Dermis blood vessel endothelial cell (primary cell): ENCODE results near the gene NXPE3. TPM values are rescaled to one million over a fixed set of nuclear protein-coding genes. Genes with fewer than 3 reads are reported as not detected.
"Not testable (repeated sequence)": the region's sequence is repeated elsewhere in the genome, so short reads cannot be mapped to it uniquely, and the experiment has no call there.

Experiments used
- DNase-seq: peaks from one replicate; pipeline ENCODE4 v3.0.0; 2010
- total RNA-seq: library from RNA; depleted of rRNA; stranded (reverse); fragments of >200 nt; gene quantifications from 2 replicates; pipeline ENCODE4 v1.2.3, GENCODE V29; 2014

NXPE3 gene
- total RNA-seq, 1 donor from 2014 or later = 5.1 TPM

DNA sequence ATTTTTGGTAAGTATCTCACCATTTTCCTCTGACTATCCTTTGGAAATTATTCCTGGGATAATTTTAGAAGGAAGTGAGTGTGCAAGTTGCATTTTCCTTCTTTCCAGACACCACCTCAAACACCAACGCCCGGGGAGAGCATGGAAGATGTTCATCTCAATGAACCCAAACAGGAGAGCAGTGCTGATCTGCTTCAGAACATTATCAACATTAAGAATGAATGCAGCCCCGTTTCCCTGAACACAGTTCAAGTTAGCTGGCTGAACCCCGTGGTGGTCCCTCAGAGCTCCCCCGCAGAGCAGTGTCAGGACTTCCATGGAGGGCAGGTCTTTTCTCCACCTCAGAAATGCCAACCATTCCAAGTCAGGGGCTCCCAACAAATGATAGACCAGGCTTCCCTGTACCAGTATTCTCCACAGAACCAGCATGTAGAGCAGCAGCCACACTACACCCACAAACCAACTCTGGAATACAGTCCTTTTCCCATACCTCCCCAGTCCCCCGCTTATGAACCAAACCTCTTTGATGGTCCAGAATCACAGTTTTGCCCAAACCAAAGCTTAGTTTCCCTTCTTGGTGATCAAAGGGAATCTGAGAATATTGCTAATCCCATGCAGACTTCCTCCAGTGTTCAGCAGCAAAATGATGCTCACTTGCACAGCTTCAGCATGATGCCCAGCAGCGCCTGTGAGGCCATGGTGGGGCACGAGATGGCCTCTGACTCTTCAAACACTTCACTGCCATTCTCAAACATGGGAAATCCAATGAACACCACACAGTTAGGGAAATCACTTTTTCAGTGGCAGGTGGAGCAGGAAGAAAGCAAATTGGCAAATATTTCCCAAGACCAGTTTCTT is 74.2 kb downstream of the NXPE3 start:
- no peak for DNase-seq

DNA sequence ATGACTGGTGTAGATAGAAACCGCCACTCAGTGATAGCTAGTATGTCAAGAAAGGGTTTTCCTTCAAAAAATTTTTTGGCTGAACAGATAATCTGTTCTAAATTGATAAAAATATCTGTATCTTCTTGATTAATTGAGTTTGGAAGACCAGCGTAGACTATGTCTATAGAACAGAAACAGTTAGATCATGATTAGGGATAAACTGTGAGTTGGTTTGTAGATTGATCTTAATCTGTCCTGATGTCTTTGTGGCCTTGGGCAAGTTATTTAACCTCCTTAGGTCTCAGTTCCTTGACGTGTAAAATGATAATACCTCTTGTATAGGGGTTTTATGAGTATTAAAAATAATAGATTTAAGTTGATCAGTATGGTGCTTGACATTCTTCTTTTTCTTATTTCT is 75.0 kb downstream of the NXPE3 start:
- no peak for DNase-seq

DNA sequence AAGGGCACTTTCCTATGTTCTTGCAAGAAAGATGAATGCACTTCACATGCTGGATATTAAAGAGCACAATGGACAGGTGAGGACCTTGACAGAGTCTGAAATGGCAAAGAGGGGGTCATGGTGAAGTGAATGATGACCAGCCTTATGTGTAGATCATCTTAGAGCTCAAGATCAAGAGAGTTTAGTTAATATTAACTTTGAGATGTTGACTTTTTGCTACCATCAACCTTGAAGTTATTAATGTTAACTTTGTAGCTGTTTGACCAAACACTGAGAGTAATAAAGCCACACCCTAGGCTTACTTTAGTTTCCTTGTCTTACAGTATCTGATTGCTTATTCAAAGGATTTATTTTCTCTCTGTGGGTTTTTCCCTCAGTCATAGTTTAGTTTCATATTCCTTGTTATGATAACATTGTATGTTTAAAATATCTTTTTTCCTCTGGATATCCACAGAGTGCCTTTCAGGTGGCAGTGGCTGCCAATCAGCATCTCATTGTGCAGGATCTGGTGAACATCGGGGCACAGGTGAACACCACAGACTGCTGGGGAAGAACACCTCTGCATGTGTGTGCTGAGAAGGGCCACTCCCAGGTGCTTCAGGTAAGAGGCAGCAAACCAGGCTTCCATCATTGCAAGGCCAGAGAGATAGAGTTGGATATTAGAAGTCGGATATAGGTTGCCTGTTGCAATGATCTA is 75.7 kb downstream of the NXPE3 start:
- no peak for DNase-seq

DNA sequence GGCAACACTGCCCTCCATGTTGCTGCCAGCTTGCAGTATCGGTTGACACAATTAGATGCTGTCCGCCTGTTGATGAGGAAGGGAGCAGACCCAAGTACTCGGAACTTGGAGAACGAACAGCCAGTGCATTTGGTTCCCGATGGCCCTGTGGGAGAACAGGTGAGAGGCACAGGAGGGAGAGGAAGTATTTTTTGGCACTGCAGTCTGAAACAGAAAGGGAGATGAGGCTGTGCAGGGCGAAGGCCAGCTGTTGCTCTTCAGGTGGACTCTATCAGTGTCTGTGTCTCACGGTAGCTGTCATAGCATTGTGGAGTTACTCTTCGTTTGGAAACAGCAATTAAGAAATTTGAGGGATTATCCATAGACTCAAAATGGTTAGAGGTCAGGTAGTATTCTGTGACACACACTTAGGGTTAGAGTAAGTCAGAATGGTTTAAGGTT is 78.3 kb downstream of the NXPE3 start:
- DNase-seq = no peak

DNA sequence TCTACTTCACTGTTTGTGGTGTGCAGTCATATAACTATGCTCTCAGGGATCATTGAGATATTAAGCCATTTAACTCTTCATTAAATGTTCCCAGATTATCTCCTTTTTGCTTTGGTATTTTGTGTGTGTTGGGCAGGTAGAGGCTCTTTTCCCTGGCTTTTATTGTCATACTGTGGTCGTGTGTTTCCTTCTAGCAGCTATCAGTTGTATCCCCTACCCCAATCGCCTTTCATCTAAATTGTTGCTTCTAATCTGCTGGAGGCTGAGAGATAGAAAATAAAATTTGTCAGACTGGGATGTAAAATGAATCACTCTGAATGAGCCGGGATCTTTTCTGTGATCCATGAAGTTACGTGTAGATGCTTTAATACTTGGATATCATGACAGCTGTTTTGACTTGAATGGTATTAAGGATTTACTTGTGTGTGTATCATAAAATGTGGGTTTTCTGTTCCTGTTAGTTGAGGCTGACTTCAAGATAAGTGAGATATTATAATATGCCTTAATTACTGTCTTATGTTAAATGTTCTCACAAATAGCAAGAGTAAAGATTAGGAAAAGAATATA is 79.5 kb downstream of the NXPE3 start:
- no peak for DNase-seq

DNA sequence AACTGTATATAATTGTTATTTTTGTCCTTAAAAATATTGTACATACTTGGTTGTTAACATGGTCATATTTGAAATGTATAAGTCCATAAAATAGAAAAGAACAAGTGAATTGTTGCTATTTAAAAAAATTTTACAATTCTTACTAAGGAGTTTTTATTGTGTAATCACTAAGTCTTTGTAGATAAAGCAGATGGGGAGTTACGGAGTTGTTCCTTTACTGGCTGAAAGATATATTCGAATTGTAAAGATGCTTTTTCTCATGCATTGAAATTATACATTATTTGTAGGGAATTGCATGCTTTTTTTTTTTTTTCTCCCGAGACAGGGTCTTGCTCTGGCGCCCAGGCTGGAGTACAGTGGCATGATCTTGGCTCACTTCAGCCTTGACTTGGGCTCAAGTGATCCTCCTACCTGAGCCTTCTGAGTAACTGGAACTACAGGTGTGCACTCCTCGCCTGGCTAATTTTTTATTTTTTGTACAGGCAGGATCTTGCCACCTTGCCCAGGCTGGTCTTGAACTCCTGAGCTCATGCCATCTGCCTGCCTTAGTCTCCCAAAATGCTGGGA is 81.0 kb downstream of the NXPE3 start:
- DNase-seq = no peak

DNA sequence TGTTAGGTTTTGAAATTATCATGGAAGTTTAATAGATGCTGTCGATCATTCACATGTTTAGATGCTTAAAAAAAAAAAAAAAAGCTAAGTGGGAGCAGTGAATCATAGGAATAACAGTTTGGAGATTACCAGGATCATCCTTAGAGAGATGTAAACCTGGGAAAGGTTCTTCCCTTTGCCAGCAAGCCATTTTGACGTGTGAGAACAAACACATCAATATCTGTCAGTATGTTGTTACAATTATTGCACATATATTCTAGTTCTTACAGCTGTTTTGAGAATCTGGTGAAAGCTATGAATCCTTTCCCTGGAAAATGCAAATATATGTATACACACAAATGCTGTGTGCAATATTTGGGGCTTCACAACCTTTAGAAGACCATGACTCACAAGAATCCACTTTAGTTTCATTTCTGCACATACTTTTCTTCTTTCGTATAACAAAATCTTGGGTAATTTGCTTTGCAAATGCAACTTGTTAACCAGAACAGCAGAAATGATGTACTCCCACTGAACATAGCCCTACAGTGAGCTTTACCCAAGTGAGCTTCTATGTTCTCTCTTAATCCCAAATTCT is 82.3 kb downstream of the NXPE3 start:
- DNase-seq = no peak

DNA sequence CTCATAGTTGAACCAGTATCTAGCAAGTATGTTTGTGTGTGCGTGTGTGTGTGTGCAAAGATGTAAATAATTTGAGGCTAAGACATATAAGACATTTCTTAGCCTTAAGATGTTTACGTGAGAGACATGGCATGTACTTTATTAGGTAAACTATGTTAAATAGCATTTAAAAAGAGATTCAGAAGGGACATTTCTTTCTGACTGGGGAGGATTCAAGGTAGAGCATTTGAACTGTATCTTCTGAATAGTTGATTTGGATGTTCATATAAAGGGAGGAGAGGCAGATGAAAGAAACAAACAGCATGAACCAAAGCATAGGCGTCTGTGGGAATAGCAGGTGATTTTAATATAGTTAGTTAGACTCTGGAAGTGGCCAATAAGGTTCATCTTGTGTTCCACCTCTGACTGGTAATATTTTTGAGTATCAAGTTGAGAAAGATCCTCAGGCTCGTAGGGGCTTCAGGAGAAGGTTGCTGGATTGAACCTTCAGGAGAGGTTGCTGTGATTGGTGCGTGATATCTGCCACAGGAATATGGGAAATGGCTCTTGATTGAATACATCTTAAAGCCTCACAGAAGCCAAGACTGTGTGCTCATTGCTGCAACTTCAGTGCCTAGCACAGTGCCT is 82.9 kb downstream of the NXPE3 start:
- no peak for DNase-seq

DNA sequence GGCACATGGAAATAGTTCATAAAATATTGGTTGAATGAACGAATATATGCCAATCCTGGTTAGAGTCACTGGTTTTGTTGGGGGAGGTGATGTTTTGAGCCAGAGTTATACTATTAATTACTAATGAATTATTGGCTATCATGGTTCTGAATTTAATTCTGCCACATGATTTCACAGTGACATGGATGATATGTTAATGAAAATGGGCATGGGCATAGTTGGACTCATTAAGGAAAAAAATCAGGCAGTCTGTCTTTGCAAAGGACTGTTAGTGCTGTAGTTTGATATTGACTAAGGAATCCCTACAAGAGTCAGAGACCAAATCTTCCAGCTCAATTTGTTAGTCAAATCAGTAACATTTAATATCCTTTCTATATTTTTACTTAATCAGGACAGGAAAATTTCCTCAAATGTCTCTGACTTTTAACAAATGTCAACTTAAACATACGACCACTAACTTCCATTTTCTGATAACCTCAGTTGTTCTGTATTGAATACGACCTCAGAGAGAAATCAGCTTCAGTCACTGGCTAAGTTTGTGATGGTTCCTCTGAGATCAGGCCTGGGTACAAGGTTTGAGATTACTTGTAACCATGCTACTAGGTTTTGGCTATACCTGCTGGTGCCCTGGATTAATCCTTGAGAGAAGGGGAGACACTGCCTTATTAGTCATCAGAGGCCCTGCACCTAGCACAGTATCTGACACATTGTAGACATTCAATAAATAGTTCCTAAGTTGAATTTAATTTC is 83.6 kb downstream of the NXPE3 start:
- no peak for DNase-seq

DNA sequence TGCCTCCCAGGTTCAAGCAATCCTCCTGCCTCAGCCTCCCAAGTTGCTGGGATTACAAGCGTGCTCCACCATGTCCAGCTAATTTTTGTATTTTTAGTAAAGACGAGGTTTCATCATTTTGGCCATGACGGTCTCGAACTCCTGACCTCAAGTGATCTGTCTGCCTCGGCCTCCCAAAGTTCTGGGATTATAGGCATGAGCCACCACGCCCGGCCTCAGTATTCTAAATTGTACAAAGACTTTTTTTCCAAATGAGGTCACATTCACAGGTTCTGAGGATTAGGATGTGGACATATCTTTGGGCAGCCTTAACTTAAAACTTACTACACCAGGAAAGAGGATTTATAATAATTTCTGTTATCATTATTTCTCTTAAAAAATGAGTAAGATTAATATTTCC is 85.9 kb downstream of the NXPE3 start:
- DNase-seq = not testable (repeated sequence)

DNA sequence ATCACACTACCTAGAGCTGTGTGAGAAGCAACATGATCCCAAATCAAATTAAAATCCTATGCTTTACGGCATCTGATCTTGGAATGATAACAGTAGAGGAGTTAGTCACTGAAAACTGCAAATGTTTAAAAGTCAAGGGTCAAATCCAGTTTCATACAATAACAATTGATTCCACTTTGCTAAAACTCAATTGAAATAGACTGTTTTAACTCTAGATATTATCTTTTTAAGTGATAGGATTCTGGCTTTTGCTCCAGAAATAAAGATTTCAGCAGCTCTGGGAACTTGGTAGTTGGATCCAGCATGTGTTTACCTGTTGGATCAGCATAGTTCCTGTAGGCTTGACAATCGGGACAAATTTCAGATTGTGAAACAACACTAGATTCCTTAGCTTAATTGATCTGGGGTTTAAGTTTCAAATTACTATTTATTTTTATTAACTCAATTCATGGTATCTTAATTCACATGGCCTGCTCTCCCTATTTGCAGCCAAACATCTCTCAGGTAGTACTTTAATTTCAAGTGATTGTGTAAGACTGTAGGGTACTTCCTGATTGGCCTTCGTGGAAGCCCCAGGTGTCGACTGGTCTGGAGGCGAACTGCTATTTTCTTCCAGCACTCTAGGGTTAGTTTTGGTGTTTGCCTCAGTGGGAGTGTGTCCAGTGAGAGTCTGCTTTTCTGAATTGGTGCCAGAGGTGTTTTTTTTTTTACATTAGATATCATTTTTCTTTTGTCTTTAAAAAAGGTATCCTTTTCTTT is 86.9 kb downstream of the NXPE3 start:
- peak; percentile 41 for DNase-seq

DNA sequence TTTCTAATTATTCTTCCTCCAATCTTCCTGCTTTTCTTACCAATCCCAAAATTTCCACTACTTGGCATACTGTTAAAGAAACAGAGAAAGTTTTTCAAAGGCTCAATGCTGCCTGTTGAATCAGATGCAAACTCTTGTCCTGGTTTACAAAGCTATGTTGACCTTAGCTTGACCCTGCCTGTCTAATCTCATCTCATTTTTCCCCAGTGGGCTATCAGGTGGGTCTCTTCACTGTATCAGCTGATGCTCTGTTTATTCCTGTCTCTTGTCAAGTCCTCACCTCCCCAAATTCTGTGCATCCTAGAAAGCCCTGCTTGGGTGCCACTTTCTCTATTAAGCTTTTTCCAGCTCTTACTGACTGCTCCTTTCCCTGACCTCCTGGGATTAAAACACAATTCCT is 88.5 kb downstream of the NXPE3 start:
- no peak for DNase-seq

DNA sequence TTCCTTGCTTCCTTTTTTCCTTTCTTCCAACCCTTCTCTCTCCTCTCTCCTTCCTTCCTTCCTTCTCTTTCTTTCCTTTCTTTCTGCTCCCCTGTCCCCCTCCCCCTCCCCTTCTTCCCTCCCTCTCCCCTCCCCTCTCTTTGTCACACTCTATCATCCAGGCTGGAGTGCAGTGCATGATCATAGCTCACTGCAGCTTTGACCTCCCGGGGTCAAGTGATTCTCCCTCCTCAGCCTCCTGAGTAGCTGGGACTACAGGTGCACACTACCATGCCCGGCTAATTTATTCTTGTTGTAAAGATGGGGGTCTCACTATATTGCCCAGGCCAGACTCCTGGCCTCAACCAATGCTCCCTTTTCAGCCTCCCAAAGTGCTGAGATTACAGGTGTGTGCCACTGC is 89.0 kb downstream of the NXPE3 start:
- DNase-seq = no peak

DNA sequence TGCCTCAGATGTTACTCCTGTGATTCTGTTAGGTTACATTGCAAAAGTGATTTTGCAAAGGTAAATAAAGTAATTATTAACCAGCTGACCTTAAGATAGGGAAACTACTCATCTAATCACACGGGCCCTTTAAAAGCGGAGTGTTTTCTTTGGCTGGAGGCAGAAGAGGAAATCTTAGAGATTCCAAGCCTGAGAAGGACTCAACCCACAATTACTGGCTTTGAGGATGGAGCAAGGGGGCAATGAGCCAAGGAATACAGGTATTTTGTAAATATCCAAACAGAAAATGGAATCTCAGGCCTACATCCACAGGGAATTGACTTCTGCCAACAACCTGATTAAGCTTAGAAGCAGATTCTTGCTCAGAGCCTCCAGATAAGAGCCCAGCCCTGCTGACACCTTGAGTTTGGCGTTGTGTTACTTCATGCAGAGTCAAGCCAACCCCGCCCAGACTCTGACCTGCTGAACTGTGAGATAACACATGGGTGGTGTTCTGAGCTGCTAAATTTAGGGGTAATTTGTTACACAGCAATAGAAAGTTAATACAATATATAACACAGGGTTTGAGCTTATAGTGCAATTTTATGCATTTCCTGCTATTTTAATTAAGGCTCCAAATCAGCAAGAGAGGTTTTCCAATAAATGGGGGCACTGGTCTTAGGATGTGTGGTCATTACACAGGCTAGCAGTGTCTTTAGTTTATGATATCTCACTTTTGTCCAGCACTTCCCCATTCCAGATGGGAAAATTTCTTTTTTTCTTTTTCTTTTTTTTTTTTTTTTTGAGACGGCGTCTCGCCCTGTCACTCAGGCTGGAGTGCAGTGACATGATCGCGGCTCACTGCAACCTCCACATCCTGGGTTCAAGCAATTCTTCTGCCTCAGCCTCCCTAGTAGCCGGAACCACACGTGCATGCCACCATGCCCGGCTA is 89.8 kb downstream of the NXPE3 start:
- DNase-seq = peak; percentile 75

DNA sequence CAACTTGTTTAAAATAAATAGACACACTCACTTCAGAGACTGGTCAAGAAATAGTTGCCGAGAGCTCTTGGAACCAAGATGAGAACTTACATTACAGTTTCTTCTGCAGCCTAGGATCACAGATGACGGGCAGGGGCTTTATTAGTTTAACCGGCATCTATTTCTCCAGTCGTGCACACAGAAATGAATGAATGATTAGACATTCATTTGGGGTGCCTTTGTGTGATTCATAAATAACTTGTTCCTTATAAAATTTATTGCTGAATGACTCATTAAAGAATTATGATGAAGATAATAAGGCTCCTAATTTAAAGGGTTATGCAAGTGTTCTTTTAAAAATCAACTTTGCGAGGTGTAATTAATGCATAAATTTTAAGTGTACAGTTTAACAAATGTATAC is 91.1 kb downstream of the NXPE3 start:
- DNase-seq = no peak

DNA sequence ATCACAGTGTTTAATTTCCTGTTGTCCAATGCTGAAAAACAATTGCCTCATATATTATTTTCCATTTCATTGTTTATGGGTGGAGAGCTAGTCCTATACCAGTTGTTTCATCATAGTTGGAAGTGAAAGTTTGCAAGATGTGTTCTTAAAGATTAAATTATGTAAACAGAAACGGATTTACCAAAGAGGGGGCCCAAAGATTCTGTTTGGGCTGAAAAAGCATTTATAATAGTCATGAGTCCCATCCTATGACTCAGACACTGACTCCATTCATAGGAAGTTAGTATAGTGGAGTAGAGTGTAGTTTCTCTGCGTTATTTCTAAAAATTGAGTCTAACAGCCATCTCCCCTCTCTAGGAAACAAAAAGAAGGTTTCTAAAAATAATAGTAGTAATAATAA is 94.6 kb downstream of the NXPE3 start:
- DNase-seq = peak; percentile 58

DNA sequence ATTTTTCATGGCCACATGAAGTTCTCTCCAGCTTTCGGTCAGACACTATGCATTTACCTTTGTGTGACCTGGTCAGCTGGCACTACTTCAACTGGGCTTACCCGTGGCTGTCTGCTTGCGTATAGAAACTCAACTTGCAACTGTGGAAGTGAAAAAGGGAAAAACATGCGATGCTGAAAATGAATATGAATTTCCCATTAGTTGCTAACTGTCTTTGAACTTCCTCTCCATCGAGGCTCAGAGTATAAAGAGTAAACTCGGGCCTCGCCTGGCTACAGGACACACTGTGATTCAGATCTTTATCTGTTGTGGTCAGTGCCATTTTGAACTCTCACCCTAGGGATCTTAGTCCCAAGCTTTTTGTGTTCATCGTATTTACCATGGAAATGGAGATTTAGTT is 97.1 kb downstream of the NXPE3 start:
- no peak for DNase-seq
